Measurements from ENCODE around the gene GSC2.

The GSC2 gene

GRCh38 chr22:19193879-19194278 lies 43.8 kb upstream of the GSC2 start:
- Histone ChIP-seq H3K4me2 (ENCODE audit: low read length) (no peak overlapping the region), H3K36me3 (ENCODE audit: control insufficient read depth, low read length) (no peaks in the 10 kb centered on the region), H3F3A (ENCODE audit: control insufficient read depth, insufficient read depth) (no peaks in the 10 kb centered on the region), H3K9me2 (replicated peaks; ENCODE audit: control insufficient read depth, low read length) (no peaks in the 10 kb centered on the region), H3K9me3 (ENCODE audit: control insufficient read depth, insufficient read depth, low read length) (no peaks in the 10 kb centered on the region), H3K4me3 (ENCODE audit: low read length) (no peak overlapping the region), H3K27ac (ENCODE audit: low read depth, low read length) (no peak overlapping the region), H3K79me2 (ENCODE audit: control insufficient read depth, low read length) (no peaks in the 10 kb centered on the region), H4K20me1 (ENCODE audit: control insufficient read depth, insufficient read depth, low read depth, low read length) (no peaks in the 10 kb centered on the region), H3K27me3 (ENCODE audit: control insufficient read depth, low read length) (peaks cover 12% of the 10 kb centered on the region), H3K4me1 (ENCODE audit: control insufficient read depth, low read length) (peaks cover 4% of the 10 kb centered on the region; the same call in 1 of the 2 replicates)
- TF ChIP-seq EZH2phosphoT487 (IDR thresholded peaks at IDR 0.05; ENCODE audit: borderline replicate concordance, low read length) (no peak), CTCF (IDR thresholded peaks at IDR 0.05; ENCODE audit: low read depth, low read length, poor library complexity, severe bottlenecking) (no peak)

GRCh38 chr22:19187716-19188563 lies 37.8 kb upstream of the GSC2 start:
- Histone ChIP-seq H3K27ac (ENCODE audit: low read depth, low read length) (no peak overlapping the region), H3K4me3 (ENCODE audit: low read length) (no peak overlapping the region), H3K27me3 (ENCODE audit: control insufficient read depth, low read length) (peaks cover 5% of the 10 kb centered on the region), H3F3A (ENCODE audit: control insufficient read depth, insufficient read depth) (no peaks in the 10 kb centered on the region), H3K9me2 (replicated peaks; ENCODE audit: control insufficient read depth, low read length) (no peaks in the 10 kb centered on the region), H4K20me1 (ENCODE audit: control insufficient read depth, insufficient read depth, low read depth, low read length) (no peaks in the 10 kb centered on the region), H3K9me3 (ENCODE audit: control insufficient read depth, insufficient read depth, low read length) (no peaks in the 10 kb centered on the region), H3K4me1 (ENCODE audit: control insufficient read depth, low read length) (peaks cover 4% of the 10 kb centered on the region; the same call in 1 of the 2 replicates), H3K4me2 (ENCODE audit: low read length) (no peak overlapping the region), H3K79me2 (ENCODE audit: control insufficient read depth, low read length) (no peaks in the 10 kb centered on the region), H3K36me3 (ENCODE audit: control insufficient read depth, low read length) (no peaks in the 10 kb centered on the region)
- TF ChIP-seq EZH2phosphoT487 (IDR thresholded peaks at IDR 0.05; ENCODE audit: borderline replicate concordance, low read length): no peak

GRCh38 chr22:19184276-19184997 lies 34.3 kb upstream of the GSC2 start:
- TF ChIP-seq EZH2phosphoT487 (IDR thresholded peaks at IDR 0.05; ENCODE audit: borderline replicate concordance, low read length): no peak
- no peak for TF ChIP-seq CTCF (IDR thresholded peaks at IDR 0.05; ENCODE audit: low read depth, low read length, poor library complexity, severe bottlenecking)
- Histone ChIP-seq H3K9me2 (replicated peaks; ENCODE audit: control insufficient read depth, low read length) (no peaks in the 10 kb centered on the region), H3F3A (ENCODE audit: control insufficient read depth, insufficient read depth) (no peaks in the 10 kb centered on the region), H3K36me3 (ENCODE audit: control insufficient read depth, low read length) (no peaks in the 10 kb centered on the region), H3K4me3 (ENCODE audit: low read length) (no peak overlapping the region), H4K20me1 (ENCODE audit: control insufficient read depth, insufficient read depth, low read depth, low read length) (no peaks in the 10 kb centered on the region), H3K4me2 (ENCODE audit: low read length) (no peak overlapping the region), H3K27ac (ENCODE audit: low read depth, low read length) (no peak overlapping the region), H3K4me1 (ENCODE audit: control insufficient read depth, low read length) (peaks cover 16% of the 10 kb centered on the region), H3K27me3 (ENCODE audit: control insufficient read depth, low read length) (peaks cover 3% of the 10 kb centered on the region), H3K9me3 (ENCODE audit: control insufficient read depth, insufficient read depth, low read length) (no peaks in the 10 kb centered on the region), H3K79me2 (ENCODE audit: control insufficient read depth, low read length) (no peaks in the 10 kb centered on the region)

GRCh38 chr22:19183216-19183615 lies 33.1 kb upstream of the GSC2 start:
- H3F3A ChIP-seq (ENCODE audit: control insufficient read depth, insufficient read depth): no peaks in the 10 kb centered on the region
- no peaks in the 10 kb centered on the region for H3K9me2 ChIP-seq (replicated peaks; ENCODE audit: control insufficient read depth, low read length)
- no peak overlapping the region for H3K4me2 ChIP-seq (ENCODE audit: low read length)
- no peaks in the 10 kb centered on the region for H3K36me3 ChIP-seq (ENCODE audit: control insufficient read depth, low read length)
- H3K4me3 ChIP-seq (ENCODE audit: low read length): no peak overlapping the region
- H3K4me1 ChIP-seq (ENCODE audit: control insufficient read depth, low read length): peaks cover 21% of the 10 kb centered on the region
- no peaks in the 10 kb centered on the region; the same call in 1 of the 2 replicates for H3K27me3 ChIP-seq (ENCODE audit: control insufficient read depth, low read length)
- no peak overlapping the region for H3K27ac ChIP-seq (ENCODE audit: low read depth, low read length)
- H3K9me3 ChIP-seq (ENCODE audit: control insufficient read depth, insufficient read depth, low read length): no peaks in the 10 kb centered on the region
- no peaks in the 10 kb centered on the region for H4K20me1 ChIP-seq (ENCODE audit: control insufficient read depth, insufficient read depth, low read depth, low read length)
- no peak for TF ChIP-seq EZH2phosphoT487 (IDR thresholded peaks at IDR 0.05; ENCODE audit: borderline replicate concordance, low read length)
- no peak for TF ChIP-seq CTCF (IDR thresholded peaks at IDR 0.05; ENCODE audit: low read depth, low read length, poor library complexity, severe bottlenecking)
- peaks cover 1% of the 10 kb centered on the region for H3K79me2 ChIP-seq (ENCODE audit: control insufficient read depth, low read length)

Measured in DOHH2 (cell line).